Panc1 (cell line): ENCODE results near the gene SGO2.

Experiments used
- POLR2AphosphoS5 ChIP-seq: IDR thresholded peaks from 2 replicates; pipeline ENCODE4 v1.6.1; 2012; ENCODE audit warnings: mild to moderate bottlenecking, low read depth, low read length, moderate library complexity
- TCF7L2 ChIP-seq: IDR thresholded peaks from 2 replicates; pipeline ENCODE4 v1.6.1; 2011; ENCODE audit warnings: mild to moderate bottlenecking, low read depth, low read length, inconsistent platforms
- TF ChIP-seq, protein P1 (sequence below): fragments of 450-650 bp; IDR thresholded peaks from 2 replicates; pipeline ENCODE4 v1.5.1; 2017; ENCODE audit warnings: mild to moderate bottlenecking

DNA sequence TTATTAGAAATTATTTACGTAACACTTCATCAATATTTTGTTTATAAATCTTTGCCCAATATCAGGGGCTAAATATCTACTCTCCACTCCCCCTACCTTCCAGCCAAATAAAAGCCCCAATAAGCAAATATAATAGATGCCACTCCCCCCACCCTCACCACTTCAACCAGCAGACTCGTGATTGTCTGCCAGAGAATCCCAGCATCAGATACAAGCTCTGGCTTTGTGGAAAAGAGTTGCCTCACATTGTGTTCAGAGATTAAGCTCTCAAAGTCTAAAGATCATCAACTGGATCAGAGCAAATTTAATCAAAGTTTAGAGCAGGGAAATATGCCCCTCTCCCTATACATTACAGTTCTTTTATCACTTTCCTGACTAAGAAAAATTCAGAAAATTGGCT is 99.3 kb downstream of the SGO2 start:
- TF ChIP-seq, protein P1, sequence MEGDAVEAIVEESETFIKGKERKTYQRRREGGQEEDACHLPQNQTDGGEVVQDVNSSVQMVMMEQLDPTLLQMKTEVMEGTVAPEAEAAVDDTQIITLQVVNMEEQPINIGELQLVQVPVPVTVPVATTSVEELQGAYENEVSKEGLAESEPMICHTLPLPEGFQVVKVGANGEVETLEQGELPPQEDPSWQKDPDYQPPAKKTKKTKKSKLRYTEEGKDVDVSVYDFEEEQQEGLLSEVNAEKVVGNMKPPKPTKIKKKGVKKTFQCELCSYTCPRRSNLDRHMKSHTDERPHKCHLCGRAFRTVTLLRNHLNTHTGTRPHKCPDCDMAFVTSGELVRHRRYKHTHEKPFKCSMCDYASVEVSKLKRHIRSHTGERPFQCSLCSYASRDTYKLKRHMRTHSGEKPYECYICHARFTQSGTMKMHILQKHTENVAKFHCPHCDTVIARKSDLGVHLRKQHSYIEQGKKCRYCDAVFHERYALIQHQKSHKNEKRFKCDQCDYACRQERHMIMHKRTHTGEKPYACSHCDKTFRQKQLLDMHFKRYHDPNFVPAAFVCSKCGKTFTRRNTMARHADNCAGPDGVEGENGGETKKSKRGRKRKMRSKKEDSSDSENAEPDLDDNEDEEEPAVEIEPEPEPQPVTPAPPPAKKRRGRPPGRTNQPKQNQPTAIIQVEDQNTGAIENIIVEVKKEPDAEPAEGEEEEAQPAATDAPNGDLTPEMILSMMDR: no peak
- TF ChIP-seq TCF7L2: no peak
- no peak for TF ChIP-seq POLR2AphosphoS5
